K562 (cell line): Measurements from ENCODE around the gene ERVFRD-1. TPM values are rescaled to one million over a fixed set of nuclear protein-coding genes. Genes with fewer than 3 reads are reported as not detected.

Experiments
- ARID1B ChIP-seq: fragments of 450-650 bp; IDR thresholded peaks from 2 replicates; pipeline ENCODE4 v1.6.1; 2016; ENCODE audit warnings: antibody characterized with exemption, mild to moderate bottlenecking, inconsistent platforms
- BRD9 ChIP-seq: fragments of 450-650 bp; IDR thresholded peaks from 2 replicates; pipeline ENCODE4 v1.6.1; 2018; ENCODE audit warnings: low read depth; ENCODE audit not compliant: partially characterized antibody
- C11orf30 ChIP-seq: fragments of 450-650 bp; IDR thresholded peaks from 2 replicates; pipeline ENCODE4 v1.6.1; 2016; ENCODE audit warnings: low read depth, mild to moderate bottlenecking
- CBFA2T3 ChIP-seq: fragments of 450-650 bp; IDR thresholded peaks from 2 replicates; pipeline ENCODE4 v1.6.1; 2017
- ESRRA ChIP-seq: fragments of 450-650 bp; IDR thresholded peaks from 2 replicates; pipeline ENCODE4 v1.6.1; 2014; ENCODE audit warnings: low read depth, mild to moderate bottlenecking, moderate library complexity, borderline replicate concordance
- FOXO4 ChIP-seq: fragments of 450-650 bp; formaldehyde crosslinking; IDR thresholded peaks from 2 replicates; pipeline ENCODE4 v1.4.0; 2020; ENCODE audit warnings: mild to moderate bottlenecking, moderate library complexity
- HDAC1 ChIP-seq, 2 experiments: fragments of 450-650 bp; IDR thresholded peaks; 2 replicates each; pipeline ENCODE4 v1.6.1; 2016 to 2017; ENCODE audit warnings: inconsistent platforms in 1 of 2, mild to moderate bottlenecking in 1 of 2, moderate library complexity in 1 of 2
- L3MBTL2 ChIP-seq: fragments of 450-650 bp; IDR thresholded peaks from 2 replicates; pipeline ENCODE4 v1.6.1; 2016; ENCODE audit warnings: mild to moderate bottlenecking, moderate library complexity
- MEIS2 ChIP-seq: fragments of 450-650 bp; IDR thresholded peaks from 2 replicates; pipeline ENCODE4 v1.6.1; 2014; ENCODE audit warnings: mild to moderate bottlenecking; ENCODE audit not compliant: partially characterized antibody
- MLX ChIP-seq, 2 experiments: fragments of 450-650 bp in 1 of 2; sonication (generic) in 1 of 2; formaldehyde crosslinking; conservative IDR thresholded peaks; 2 replicates each; pipeline versions ENCODE4 v1.4.0 to v1.8.1; 2020 to 2022; ENCODE audit warnings: mild to moderate bottlenecking in 1 of 2, missing genetic modification reagents in 1 of 2
- NFE2 ChIP-seq: IDR thresholded peaks from 2 replicates; pipeline ENCODE4 v1.6.1; 2014; ENCODE audit warnings: antibody characterized with exemption, low read depth
- POLR3A ChIP-seq: IDR thresholded peaks from 2 replicates; pipeline ENCODE4 v1.6.1; 2011; ENCODE audit warnings: borderline replicate concordance, mild to moderate bottlenecking, moderate library complexity; ENCODE audit not compliant: insufficient read length, insufficient read depth; ENCODE audit errors: extremely low read depth
- RAD51 ChIP-seq: fragments of 450-650 bp; IDR thresholded peaks from 2 replicates; pipeline ENCODE4 v1.7.1; 2016; ENCODE audit warnings: low read depth, mild to moderate bottlenecking, borderline replicate concordance
- RFX7 ChIP-seq: fragments of 250-450 bp; sonication (Bioruptor Pico); IDR thresholded peaks from 2 replicates; pipeline ENCODE4 v1.5.1; 2021; ENCODE audit warnings: mild to moderate bottlenecking
- RNF219 ChIP-seq: fragments of 250-450 bp; sonication (Bioruptor Pico); IDR thresholded peaks from 2 replicates; pipeline ENCODE4 v1.5.0; 2022; ENCODE audit warnings: mild to moderate bottlenecking
- RREB1 ChIP-seq: fragments of 250-450 bp; sonication (Bioruptor Pico); IDR thresholded peaks from 2 replicates; pipeline ENCODE4 v1.4.0; 2020
- ZNF253 ChIP-seq: fragments of 250-450 bp; sonication (Bioruptor Pico); conservative IDR thresholded peaks from 2 replicates; pipeline ENCODE4 v1.6.1; 2021; ENCODE audit warnings: mild to moderate bottlenecking
- ZNF274 ChIP-seq: IDR thresholded peaks from 2 replicates; pipeline ENCODE4 v1.6.1; 2011; ENCODE audit warnings: low read depth, mild to moderate bottlenecking, low read length, moderate library complexity, borderline replicate concordance
- ZNF316 ChIP-seq: fragments of 450-650 bp; IDR thresholded peaks from 2 replicates; pipeline ENCODE4 v1.6.1; 2016
- polyA plus RNA-seq, 8 experiments: library from polyadenylated mRNA; depleted of rRNA in 4 of 8; stranded (reverse) in 5 of 8; unstranded in 3 of 8; fragments of >200 nt; fragmentation: Nextera tagmentation in 2 of 8; fragmentation: Illumina TruSeq in 1 of 8; extraction: Ambion mirVana in 2 of 8; extraction: Trizol in 1 of 8; gene quantifications; 2 replicates each; pipeline versions ENCODE4 v1.2.1 to v1.2.3, GENCODE V29; 2011 to 2014; ENCODE audit warnings: inconsistent platforms in 1 of 8, missing spikeins in 1 of 8
- total RNA-seq, 7 experiments: library from RNA; depleted of rRNA in 6 of 7; stranded (reverse); fragments of >200 nt in 6 of 7; fragmentation: Illumina TruSeq in 2 of 7; extraction: Trizol in 2 of 7; gene quantifications; 2 replicates each; pipeline versions ENCODE4 v1.2.1 to v1.2.3, GENCODE V29; 2011 to 2021; ENCODE audit warnings: low replicate concordance in 1 of 7

ERVFRD-1 gene
- total and polyA plus RNA-seq, 9 of the 15 experiments (the other 6 are each of a cell fraction or from before 2014, with no cell fraction given): 0.05 to 0.14 (median 0.09) TPM; not detected in 2

- TF ChIP-seq ESRRA: peak; percentile 35; the same call in 1 of the 2 replicates
- peak; percentile 93 for TF ChIP-seq NFE2
- peak; percentile 43 for TF ChIP-seq ZNF316
- TF ChIP-seq RREB1: no peak
- no peak for TF ChIP-seq ZNF253 (CRISPR knock-in tag)
- TF ChIP-seq RAD51: no peak
- no peak for TF ChIP-seq RNF219 (CRISPR knock-in tag)
- peak; percentile 71 for TF ChIP-seq ARID1B
- no peak for TF ChIP-seq MLX (CRISPR knock-in tag; conservative IDR thresholded peaks at IDR 0.05)
- TF ChIP-seq MEIS2: peak; percentile 6
- TF ChIP-seq ZNF274: no peak
- no peak for TF ChIP-seq FOXO4 (CRISPR knock-in tag)
- no peak for TF ChIP-seq RFX7 (CRISPR knock-in tag)
- peak; percentile 83 for TF ChIP-seq C11orf30
- TF ChIP-seq HDAC1 (IDR thresholded peaks at IDR 0.05): no peak
- no peak for TF ChIP-seq POLR3A
- peak; percentile 43 for TF ChIP-seq CBFA2T3
- no peak for TF ChIP-seq BRD9
- 0 out of 2 replicates have a peak, but pooled peaks have one; percentile 12 for TF ChIP-seq L3MBTL2
Observed at GRCh38 chr6:11069760-11070159, 41.8 kb downstream of the ERVFRD-1 start (continued).
